ENCODE data around the gene ELMO1. TPM values are rescaled to one million over a fixed set of nuclear protein-coding genes. Genes with fewer than 3 reads are reported as not detected.

ELMO1 gene
- total RNA-seq, 1 experiment from 2014 or later = not detected

GRCh38 chr7:37201003-37201875, 247.4 kb downstream of the ELMO1 start:
- Histone ChIP-seq H3K4me3 (ENCODE audit: low read depth, low read length, poor library complexity, severe bottlenecking) (no peak overlapping the region), H3K4me1 (ENCODE audit: insufficient read depth, low read length, poor library complexity, severe bottlenecking) (no peaks in the 10 kb centered on the region), H3K27ac (ENCODE audit: low read depth, low read length, poor library complexity, severe bottlenecking) (no peak overlapping the region), H3K9me3 (ENCODE audit: low read depth, low read length, poor library complexity, severe bottlenecking) (no peaks in the 10 kb centered on the region), H3K36me3 (ENCODE audit: insufficient read depth, low read length, poor library complexity, severe bottlenecking) (no peaks in the 10 kb centered on the region), H3K27me3 (replicated peaks; ENCODE audit: insufficient read depth, low read depth, low read length, poor library complexity) (no peaks in the 10 kb centered on the region)
- ChIA-PET POLR2A (ENCODE audit: low non-redundant PET) (no interaction called here), CTCF (interaction anchor here (0.6 to 1.2 kb wide), 3 partner anchors 230 to 713 kb away, joined by 4 to 10 read pairs (median 4); no protein-coding TSS in a partner anchor)
- peak; percentile 83 for TF ChIP-seq CTCF (conservative IDR thresholded peaks at IDR 0.05; ENCODE audit: low read depth, low read length)
- TF ChIP-seq EZH2 (IDR thresholded peaks at IDR 0.05; ENCODE audit: borderline replicate concordance, low read depth, low read length, poor library complexity, severe bottlenecking) = no peak
- intact Hi-C loops (cut with micrococcal nuclease; ENCODE audit: unreplicated experiment) = loop anchor here (2.0 to 5.0 kb wide), 3 partner anchors 529 to 728 kb away; no protein-coding TSS in a partner anchor
- no TSS peak for BruUV-seq (replicated peaks)
- peak; percentile 49 for DNase-seq (ENCODE audit: low spot score)

GRCh38 chr7:37198906-37199485, 249.7 kb downstream of the ELMO1 start:
- no peaks in the 10 kb centered on the region for H3K36me3 ChIP-seq (ENCODE audit: insufficient read depth, low read length, poor library complexity, severe bottlenecking)
- POLR2A ChIA-PET (ENCODE audit: low non-redundant PET) = no interaction called here
- intact Hi-C loops (cut with micrococcal nuclease; ENCODE audit: unreplicated experiment) = loop anchor here (5.0 to 10.0 kb wide), 3 partner anchors 212 to 304 kb away; no protein-coding TSS in a partner anchor
- no peaks in the 10 kb centered on the region for H3K27me3 ChIP-seq (replicated peaks; ENCODE audit: insufficient read depth, low read depth, low read length, poor library complexity)
- H3K4me3 ChIP-seq (ENCODE audit: low read depth, low read length, poor library complexity, severe bottlenecking) = no peak overlapping the region
- peak; percentile 86 for DNase-seq (ENCODE audit: low spot score)
- CTCF ChIA-PET = interaction anchor here (0.5 to 1.7 kb wide), 10 partner anchors 17 to 880 kb away, joined by 3 to 10 read pairs (median 4); no protein-coding TSS in a partner anchor
- TF ChIP-seq EZH2 (IDR thresholded peaks at IDR 0.05; ENCODE audit: borderline replicate concordance, low read depth, low read length, poor library complexity, severe bottlenecking) (no peak), CTCF (conservative IDR thresholded peaks at IDR 0.05; ENCODE audit: low read depth, low read length) (peak; percentile 92)
- BruUV-seq (replicated peaks) = no TSS peak
- H3K4me1 ChIP-seq (ENCODE audit: insufficient read depth, low read length, poor library complexity, severe bottlenecking) = no peaks in the 10 kb centered on the region
- no peaks in the 10 kb centered on the region for H3K9me3 ChIP-seq (ENCODE audit: low read depth, low read length, poor library complexity, severe bottlenecking)
- no peak overlapping the region for H3K27ac ChIP-seq (ENCODE audit: low read depth, low read length, poor library complexity, severe bottlenecking)

GRCh38 chr7:37198041-37198905, 250.4 kb downstream of the ELMO1 start:
- Histone ChIP-seq H3K27ac (ENCODE audit: low read depth, low read length, poor library complexity, severe bottlenecking) (no peak overlapping the region), H3K9me3 (ENCODE audit: low read depth, low read length, poor library complexity, severe bottlenecking) (no peaks in the 10 kb centered on the region), H3K4me3 (ENCODE audit: low read depth, low read length, poor library complexity, severe bottlenecking) (no peak overlapping the region), H3K27me3 (replicated peaks; ENCODE audit: insufficient read depth, low read depth, low read length, poor library complexity) (no peaks in the 10 kb centered on the region), H3K4me1 (ENCODE audit: insufficient read depth, low read length, poor library complexity, severe bottlenecking) (no peaks in the 10 kb centered on the region), H3K36me3 (ENCODE audit: insufficient read depth, low read length, poor library complexity, severe bottlenecking) (no peaks in the 10 kb centered on the region)
- DNase-seq (ENCODE audit: low spot score) = no peak
- no TSS peak for BruUV-seq (replicated peaks)
- ChIA-PET POLR2A (ENCODE audit: low non-redundant PET) (no interaction called here), CTCF (interaction anchor here (0.6 to 1.7 kb wide), 9 partner anchors 16 to 756 kb away, joined by 3 to 10 read pairs (median 4); no protein-coding TSS in a partner anchor)
- no peak for TF ChIP-seq EZH2 (IDR thresholded peaks at IDR 0.05; ENCODE audit: borderline replicate concordance, low read depth, low read length, poor library complexity, severe bottlenecking)
- no peak for TF ChIP-seq CTCF (conservative IDR thresholded peaks at IDR 0.05; ENCODE audit: low read depth, low read length)
- intact Hi-C loops (cut with micrococcal nuclease; ENCODE audit: unreplicated experiment) = loop anchor here (5.0 to 10.0 kb wide), 3 partner anchors 211 to 303 kb away; no protein-coding TSS in a partner anchor

Data from A673 (cell line).